ENCODE data around the gene RAD23B. TPM values are rescaled to one million over a fixed set of nuclear protein-coding genes. Genes with fewer than 3 reads are reported as not detected.

Gene RAD23B
- total RNA-seq, 2 donors from 2014 or later = 33.3 to 57.4 TPM

DNA sequence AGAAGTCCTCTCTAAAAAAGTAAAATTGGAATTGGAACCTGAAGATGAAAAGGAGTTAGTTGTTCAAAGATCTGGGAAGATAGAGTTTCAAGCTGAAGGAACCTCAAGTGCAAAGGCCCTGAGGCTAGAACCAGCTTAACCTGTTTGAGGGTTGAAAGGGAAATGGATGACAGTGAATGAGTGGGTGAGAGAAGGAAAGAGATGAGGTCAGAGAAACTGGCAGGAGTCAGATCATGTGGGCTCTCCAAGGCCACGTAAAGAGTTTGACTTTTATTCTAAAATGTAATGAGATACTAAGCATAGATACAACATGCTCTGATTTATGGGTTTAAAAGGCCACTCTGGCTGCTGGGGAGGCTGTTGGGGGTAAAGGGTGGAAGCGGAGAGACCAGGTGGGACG is 2.5 kb upstream of the RAD23B start:
- no peak overlapping the region for H3K27ac ChIP-seq
- H3K4me1 ChIP-seq (ENCODE audit: control insufficient read depth in 1 of 2, low read depth in 2 of 2) = peaks cover 8 to 16% of the 10 kb centered on the region in 2 donors
- no peaks in the 10 kb centered on the region for H3K27me3 ChIP-seq (replicated peaks; ENCODE audit: insufficient read depth)
- no peaks in the 10 kb centered on the region for H3K36me3 ChIP-seq
- DNase-seq (ENCODE audit: low spot score) (no peak), ATAC-seq (ENCODE audit: insufficient number of reproducible peaks, low FRiP score, low read depth) (no peak)
- TF ChIP-seq, protein P1, sequence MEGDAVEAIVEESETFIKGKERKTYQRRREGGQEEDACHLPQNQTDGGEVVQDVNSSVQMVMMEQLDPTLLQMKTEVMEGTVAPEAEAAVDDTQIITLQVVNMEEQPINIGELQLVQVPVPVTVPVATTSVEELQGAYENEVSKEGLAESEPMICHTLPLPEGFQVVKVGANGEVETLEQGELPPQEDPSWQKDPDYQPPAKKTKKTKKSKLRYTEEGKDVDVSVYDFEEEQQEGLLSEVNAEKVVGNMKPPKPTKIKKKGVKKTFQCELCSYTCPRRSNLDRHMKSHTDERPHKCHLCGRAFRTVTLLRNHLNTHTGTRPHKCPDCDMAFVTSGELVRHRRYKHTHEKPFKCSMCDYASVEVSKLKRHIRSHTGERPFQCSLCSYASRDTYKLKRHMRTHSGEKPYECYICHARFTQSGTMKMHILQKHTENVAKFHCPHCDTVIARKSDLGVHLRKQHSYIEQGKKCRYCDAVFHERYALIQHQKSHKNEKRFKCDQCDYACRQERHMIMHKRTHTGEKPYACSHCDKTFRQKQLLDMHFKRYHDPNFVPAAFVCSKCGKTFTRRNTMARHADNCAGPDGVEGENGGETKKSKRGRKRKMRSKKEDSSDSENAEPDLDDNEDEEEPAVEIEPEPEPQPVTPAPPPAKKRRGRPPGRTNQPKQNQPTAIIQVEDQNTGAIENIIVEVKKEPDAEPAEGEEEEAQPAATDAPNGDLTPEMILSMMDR (IDR thresholded peaks at IDR 0.05) = no peak
- no peak overlapping the region for H3K4me3 ChIP-seq
- H3K9me3 ChIP-seq = no peaks in the 10 kb centered on the region

DNA sequence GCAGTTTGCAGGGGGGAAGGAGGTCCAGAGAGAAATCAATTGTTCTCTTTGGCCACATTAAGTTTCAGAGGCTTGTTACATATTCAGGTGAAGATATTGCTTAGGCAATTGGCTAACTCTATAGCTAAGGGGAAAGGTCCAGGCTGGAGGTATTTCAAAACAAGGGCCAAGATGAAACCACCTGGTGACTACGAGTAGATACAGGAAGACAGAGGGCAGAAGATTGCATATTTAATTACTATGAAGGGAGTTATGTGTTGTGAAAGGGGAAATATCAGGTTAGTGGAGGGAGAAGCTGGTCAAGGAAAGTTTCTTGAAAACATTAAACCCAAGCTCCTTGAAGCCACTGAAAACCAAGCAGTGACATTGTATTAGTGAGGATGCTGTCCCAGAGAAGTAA is 1.9 kb upstream of the RAD23B start:
- no peak for ATAC-seq (ENCODE audit: insufficient number of reproducible peaks, low FRiP score, low read depth)
- no peak overlapping the region for H3K27ac ChIP-seq
- H3K9me3 ChIP-seq = no peaks in the 10 kb centered on the region
- TF ChIP-seq, protein P1 (IDR thresholded peaks at IDR 0.05) = no peak
- no peaks in the 10 kb centered on the region for H3K27me3 ChIP-seq (replicated peaks; ENCODE audit: insufficient read depth)
- H3K4me1 ChIP-seq (ENCODE audit: control insufficient read depth in 1 of 2, low read depth in 2 of 2) = peaks cover 12 to 22% of the 10 kb centered on the region in 2 donors
- no peaks in the 10 kb centered on the region for H3K36me3 ChIP-seq
- DNase-seq (ENCODE audit: low spot score) = no peak
- H3K4me3 ChIP-seq = no peak overlapping the region

DNA sequence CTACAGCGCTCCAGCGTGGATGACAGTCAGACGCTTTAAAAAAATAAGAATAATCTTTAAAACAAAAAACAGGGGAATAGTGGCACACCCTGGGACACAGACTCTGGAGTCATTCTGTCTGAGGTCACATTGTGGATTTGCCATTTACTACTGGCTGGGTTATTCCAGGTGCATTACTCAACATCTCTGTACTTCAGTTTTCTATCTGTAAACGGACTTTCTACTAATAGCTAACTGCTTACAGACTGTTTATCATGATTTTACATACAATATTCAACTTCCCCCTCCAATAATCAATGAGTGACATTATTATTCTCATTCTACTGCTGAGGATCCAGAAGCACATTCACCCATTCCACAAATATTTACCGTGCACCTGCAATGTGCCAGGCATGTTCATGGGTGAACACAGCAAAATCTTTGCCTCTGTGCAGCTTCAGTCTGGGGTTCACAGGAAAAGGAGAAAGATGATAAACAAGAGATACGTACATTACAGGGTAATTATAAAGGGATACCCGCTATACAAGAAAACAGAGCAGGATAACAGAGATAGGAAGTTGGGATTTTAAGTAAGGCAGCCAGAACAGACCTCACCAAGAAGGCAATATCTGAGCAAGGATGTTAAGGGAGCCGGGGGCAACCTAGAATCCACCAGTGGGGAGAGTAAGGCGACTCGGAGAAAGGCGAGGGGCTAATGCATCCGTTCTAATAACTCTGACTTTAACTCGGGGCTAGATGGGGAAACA is 984 bp upstream of the RAD23B start:
- ATAC-seq (ENCODE audit: insufficient number of reproducible peaks, low FRiP score, low read depth) (peak; percentile 3), DNase-seq (ENCODE audit: low spot score) (no peak)
- H3K4me3 ChIP-seq = peak overlapping the region; percentile 90
- H3K36me3 ChIP-seq = no peaks in the 10 kb centered on the region
- peak overlapping the region in 1 of 2 donors; percentile 98 for H3K27ac ChIP-seq
- H3K4me1 ChIP-seq (ENCODE audit: control insufficient read depth in 1 of 2, low read depth in 2 of 2) = peaks cover 18 to 31% of the 10 kb centered on the region in 2 donors
- H3K27me3 ChIP-seq (replicated peaks; ENCODE audit: insufficient read depth) = no peaks in the 10 kb centered on the region
- H3K9me3 ChIP-seq = no peaks in the 10 kb centered on the region
- TF ChIP-seq, protein P1 (IDR thresholded peaks at IDR 0.05) = no peak

DNA sequence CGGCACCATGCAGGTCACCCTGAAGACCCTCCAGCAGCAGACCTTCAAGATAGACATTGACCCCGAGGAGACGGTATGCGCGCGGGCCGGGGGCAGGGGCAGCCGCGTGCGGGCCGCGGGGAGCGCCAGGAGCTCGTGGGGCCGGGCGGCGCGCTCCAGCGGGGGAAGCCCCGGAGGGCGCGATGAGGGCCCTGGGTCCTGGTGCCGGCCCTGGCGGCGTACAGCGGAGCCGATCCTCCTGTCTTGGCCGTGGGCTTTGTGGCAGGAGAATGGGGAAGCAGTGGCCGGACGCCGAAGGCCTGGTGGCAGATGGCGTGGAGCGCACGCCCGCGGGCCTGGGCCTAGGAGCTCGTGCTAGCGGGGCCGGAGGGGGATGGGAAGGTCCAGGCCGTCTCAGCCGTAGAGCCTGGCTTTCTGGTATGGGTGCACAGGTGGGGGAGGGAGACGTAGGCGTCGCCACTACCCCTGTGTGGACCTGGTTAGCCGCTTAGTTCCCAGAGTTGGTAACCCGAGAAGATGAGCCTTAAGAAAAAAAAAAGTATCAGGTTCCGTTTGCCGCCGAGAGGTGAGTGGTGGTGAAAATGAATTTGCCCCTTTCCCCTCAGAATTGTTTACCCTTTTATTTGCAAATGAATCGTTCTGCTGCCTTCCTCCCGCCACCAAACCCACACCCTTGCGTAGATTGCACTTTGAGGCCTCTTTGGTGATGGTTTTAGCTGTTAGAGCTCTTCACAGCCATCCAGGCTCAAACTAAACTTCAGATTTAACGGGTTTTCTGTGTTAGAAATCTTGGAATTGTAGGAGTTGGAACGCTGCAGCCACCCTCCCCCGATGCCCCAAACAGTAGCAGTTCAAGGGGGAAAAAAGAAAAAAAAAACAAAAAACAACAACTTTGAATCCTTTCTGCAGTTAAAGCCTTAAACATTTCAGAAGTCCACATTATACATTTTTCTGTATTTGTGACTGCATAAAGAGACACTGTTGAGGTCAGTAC is 841 bp downstream of the RAD23B start:
- no peaks in the 10 kb centered on the region for H3K9me3 ChIP-seq
- DNase-seq (ENCODE audit: low spot score) = peak; percentile 10
- H3K36me3 ChIP-seq = no peaks in the 10 kb centered on the region
- TF ChIP-seq, protein P1 (IDR thresholded peaks at IDR 0.05) = no peak
- H3K4me1 ChIP-seq (ENCODE audit: control insufficient read depth in 1 of 2, low read depth in 2 of 2) = peaks cover 31 to 46% of the 10 kb centered on the region in 2 donors
- H3K27ac ChIP-seq = peak overlapping the region; percentile 97 to 98
- H3K27me3 ChIP-seq (replicated peaks; ENCODE audit: insufficient read depth) = no peaks in the 10 kb centered on the region
- H3K4me3 ChIP-seq = peak overlapping the region; percentile 90
- peak; percentile 27 for ATAC-seq (ENCODE audit: insufficient number of reproducible peaks, low FRiP score, low read depth)

DNA sequence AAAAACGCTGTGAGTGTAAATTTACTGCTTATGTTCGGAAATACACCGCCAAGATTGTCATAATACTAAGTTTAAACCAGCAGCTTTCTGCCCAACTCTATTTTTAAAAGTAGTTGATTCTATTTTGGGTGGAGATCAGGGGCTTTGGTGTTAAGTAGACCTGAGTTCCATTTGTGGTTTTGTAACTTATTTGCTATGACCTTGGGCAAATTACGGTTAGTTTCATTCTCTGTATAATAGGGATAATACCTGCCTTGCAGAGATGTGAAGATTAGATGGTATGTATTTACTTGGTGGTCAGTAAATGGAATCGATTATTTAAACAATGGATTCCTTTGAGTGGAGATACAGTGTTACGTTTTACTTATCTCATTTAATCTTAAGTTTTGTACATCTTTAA is 1.6 kb downstream of the RAD23B start:
- no peak for DNase-seq (ENCODE audit: low spot score)
- Histone ChIP-seq H3K4me1 (ENCODE audit: control insufficient read depth in 1 of 2, low read depth in 2 of 2) (peaks cover 31 to 53% of the 10 kb centered on the region in 2 donors), H3K27ac (peak overlapping the region in 1 of 2 donors; percentile 98), H3K36me3 (no peaks in the 10 kb centered on the region), H3K9me3 (no peaks in the 10 kb centered on the region), H3K27me3 (replicated peaks; ENCODE audit: insufficient read depth) (no peaks in the 10 kb centered on the region), H3K4me3 (peak overlapping the region; percentile 90)
- no peak for ATAC-seq (ENCODE audit: insufficient number of reproducible peaks, low FRiP score, low read depth)
- TF ChIP-seq, protein P1 (IDR thresholded peaks at IDR 0.05) = no peak

Measured in thoracic aorta (tissue), 2 donors.